PC-3 (cell line): ENCODE results near the gene BTBD19. TPM values are rescaled to one million over a fixed set of nuclear protein-coding genes. Genes with fewer than 3 reads are reported as not detected.

Source experiments
- ATAC-seq: fragments of 200-7000 bp; cut with Tn5 transposase; 2 replicates; pipeline ENCODE4 v1.9.1; 2020; ENCODE audit warnings: mild to moderate bottlenecking, moderate library complexity
- BruUV-seq: library from RNA; stranded (reverse); fragments of 400-500 nt; replicated peaks from 2 replicates; lab custom pipeline; 2021; lab: Mats Ljungman, UMichigan
- CTCF ChIA-PET: fragments of 300-600 bp; sonication (Branson Sonifier 250); formaldehyde crosslinking; loops from one replicate; lab custom pipeline; 2022; ENCODE audit warnings: antibody characterized with exemption; lab: Charles Lee
- POLR2A ChIA-PET: fragments of 300-600 bp; sonication (Branson Sonifier 250); formaldehyde crosslinking; loops from one replicate; lab custom pipeline; 2022; ENCODE audit warnings: antibody characterized with exemption; ENCODE audit not compliant: unreplicated experiment; lab: Charles Lee
- DNase-seq: peaks from one replicate; pipeline ENCODE4 v3.0.0-alpha.2; 2015
- H2AFZ ChIP-seq: fragments of 300-600 bp; sonication (generic); 2 replicates; pipeline ENCODE4 v1.6.0; 2016; ENCODE audit warnings: antibody characterized with exemption, low read length
- H3F3A ChIP-seq: fragments of 300-600 bp; sonication (generic); one replicate; pipeline ENCODE4 v1.6.0; 2017; ENCODE audit warnings: antibody characterized with exemption, low read length, control low read depth, mild to moderate bottlenecking; ENCODE audit not compliant: unreplicated experiment
- H3K27ac ChIP-seq: fragments of 300-600 bp; sonication (generic); 2 replicates; pipeline ENCODE4 v1.5.1; 2016; ENCODE audit warnings: mild to moderate bottlenecking, low read length
- H3K27me3 ChIP-seq: fragments of 300-600 bp; sonication (generic); 2 replicates; pipeline ENCODE4 v1.6.1; 2016; ENCODE audit warnings: low read length, mixed read lengths
- H3K36me3 ChIP-seq: fragments of 300-600 bp; sonication (generic); 2 replicates; pipeline ENCODE4 v1.6.1; 2016; ENCODE audit warnings: low read depth, mixed run types, low read length, mixed read lengths
- H3K4me1 ChIP-seq: fragments of 300-600 bp; sonication (generic); 2 replicates; pipeline ENCODE4 v1.5.1; 2016; ENCODE audit warnings: low read length; ENCODE audit not compliant: insufficient read depth
- H3K4me2 ChIP-seq: fragments of 300-600 bp; sonication (generic); 2 replicates; pipeline ENCODE4 v1.6.0; 2016; ENCODE audit warnings: low read length
- H3K4me3 ChIP-seq: fragments of 300-600 bp; sonication (generic); 2 replicates; pipeline ENCODE4 v1.5.1; 2016; ENCODE audit warnings: mild to moderate bottlenecking, low read length, mixed read lengths
- H3K79me2 ChIP-seq: fragments of 300-600 bp; sonication (generic); 2 replicates; pipeline ENCODE4 v1.6.1; 2017; ENCODE audit warnings: low read length, mixed read lengths
- H3K9ac ChIP-seq: fragments of 300-600 bp; sonication (generic); 2 replicates; pipeline ENCODE4 v1.6.0; 2016; ENCODE audit warnings: mild to moderate bottlenecking, low read length
- H3K9me2 ChIP-seq: fragments of 300-600 bp; sonication (generic); replicated peaks from 2 replicates; pipeline ENCODE4 v1.6.1; 2016; ENCODE audit warnings: mixed run types, low read length, mixed read lengths
- H3K9me3 ChIP-seq: fragments of 300-600 bp; sonication (generic); 2 replicates; pipeline ENCODE4 v1.6.1; 2016; ENCODE audit warnings: low read length, mixed read lengths
- H4K20me1 ChIP-seq: fragments of 300-600 bp; sonication (generic); 2 replicates; pipeline ENCODE4 v1.6.1; 2016; ENCODE audit warnings: low read length, mixed read lengths
- CTCF ChIP-seq: fragments of 300-600 bp; sonication (generic); conservative IDR thresholded peaks from 2 replicates; pipeline ENCODE4 v1.5.1; 2017; ENCODE audit warnings: antibody characterized with exemption, low read depth, mild to moderate bottlenecking, low read length
- EZH2 ChIP-seq: fragments of 300-600 bp; sonication (generic); IDR thresholded peaks from one replicate; pipeline ENCODE4 v1.6.1; 2017; ENCODE audit warnings: antibody characterized with exemption, mild to moderate bottlenecking, low read length; ENCODE audit not compliant: unreplicated experiment
- EZH2phosphoT487 ChIP-seq: fragments of 300-600 bp; sonication (generic); IDR thresholded peaks from 2 replicates; pipeline ENCODE4 v1.6.1; 2018; ENCODE audit warnings: mild to moderate bottlenecking, antibody characterized with exemption, low read length, borderline replicate concordance
- intact Hi-C: fragments of 100-400 bp; cut with micrococcal nuclease; formaldehyde crosslinking; loops from 2 replicates; pipeline ENCODE4 v1.9.0; 2023
- total RNA-seq: library from RNA; depleted of rRNA; stranded (reverse); fragments of >200 nt; gene quantifications from 2 replicates; pipeline ENCODE4 v1.2.3, GENCODE V29; 2014

Gene BTBD19
- total RNA-seq, 1 experiment from 2014 or later, result 0.58 TPM

GRCh38 chr1:44829506-44830384 is 21.4 kb downstream of the BTBD19 start:
- no peak overlapping the region for H3K4me2 ChIP-seq
- no peak overlapping the region for H2AFZ ChIP-seq
- no peaks in the 10 kb centered on the region for H3K9me2 ChIP-seq
- H3K36me3 ChIP-seq, result no peaks in the 10 kb centered on the region
- no peaks in the 10 kb centered on the region for H3F3A ChIP-seq
- BruUV-seq, result no TSS peak
- CTCF ChIA-PET, result no interaction called here
- no peaks in the 10 kb centered on the region for H3K4me1 ChIP-seq
- POLR2A ChIA-PET, result no interaction called here
- H3K27me3 ChIP-seq, result no peaks in the 10 kb centered on the region
- no peak overlapping the region for H3K9ac ChIP-seq
- no peaks in the 10 kb centered on the region for H4K20me1 ChIP-seq
- no peak for DNase-seq
- H3K4me3 ChIP-seq, result no peak overlapping the region
- intact Hi-C loops, result loop anchor here (10.0 kb wide), 1 partner anchor 95 kb away; no protein-coding TSS in a partner anchor
- ATAC-seq, result no peak
- no peaks in the 10 kb centered on the region for H3K79me2 ChIP-seq
- H3K9me3 ChIP-seq, result no peaks in the 10 kb centered on the region
- TF ChIP-seq EZH2phosphoT487 (no peak), EZH2 (no peak), CTCF (no peak)
- no peak overlapping the region for H3K27ac ChIP-seq

GRCh38 chr1:44830900-44831304 is 22.6 kb downstream of the BTBD19 start:
- Histone ChIP-seq H3K9me2 (no peaks in the 10 kb centered on the region), H3K79me2 (no peaks in the 10 kb centered on the region), H3K9ac (no peak overlapping the region), H3K4me3 (no peak overlapping the region), H3K27ac (no peak overlapping the region), H4K20me1 (no peaks in the 10 kb centered on the region), H2AFZ (no peak overlapping the region), H3F3A (no peaks in the 10 kb centered on the region), H3K4me1 (no peaks in the 10 kb centered on the region), H3K36me3 (no peaks in the 10 kb centered on the region), H3K9me3 (no peaks in the 10 kb centered on the region), H3K27me3 (no peaks in the 10 kb centered on the region), H3K4me2 (no peak overlapping the region)
- ATAC-seq (no peak), DNase-seq (no peak)
- ChIA-PET POLR2A (interaction anchor here (0.6 kb wide), 1 partner anchor 156 kb away, joined by 4 read pairs; the partner anchor contains the start of gene EIF2B3), CTCF (no interaction called here)
- intact Hi-C loops, result loop anchor here (10.0 kb wide), 1 partner anchor 94 kb away; no protein-coding TSS in a partner anchor
- BruUV-seq, result no TSS peak
- TF ChIP-seq EZH2phosphoT487, result no peak
- TF ChIP-seq EZH2, result no peak
- no peak for TF ChIP-seq CTCF

GRCh38 chr1:44831516-44831915 is 23.2 kb downstream of the BTBD19 start:
- POLR2A ChIA-PET, result no interaction called here
- H3K4me2 ChIP-seq, result no peak overlapping the region
- BruUV-seq, result no TSS peak
- H3K27me3 ChIP-seq, result no peaks in the 10 kb centered on the region
- ATAC-seq (no peak), DNase-seq (no peak)
- no peak overlapping the region for H3K27ac ChIP-seq
- H3K79me2 ChIP-seq, result no peaks in the 10 kb centered on the region
- TF ChIP-seq EZH2phosphoT487, result no peak
- TF ChIP-seq CTCF, result no peak
- TF ChIP-seq EZH2, result no peak
- H3K4me3 ChIP-seq, result no peak overlapping the region
- no peaks in the 10 kb centered on the region for H4K20me1 ChIP-seq
- CTCF ChIA-PET, result no interaction called here
- no peak overlapping the region for H2AFZ ChIP-seq
- H3F3A ChIP-seq, result no peaks in the 10 kb centered on the region
- intact Hi-C loops, result loop anchor here (10.0 kb wide), 1 partner anchor 93 kb away; no protein-coding TSS in a partner anchor
- H3K9ac ChIP-seq, result no peak overlapping the region
- no peaks in the 10 kb centered on the region for H3K36me3 ChIP-seq
- no peaks in the 10 kb centered on the region for H3K9me3 ChIP-seq
- H3K9me2 ChIP-seq, result no peaks in the 10 kb centered on the region
- H3K4me1 ChIP-seq, result no peaks in the 10 kb centered on the region
